B cell (primary cell): ENCODE results near the gene RAPGEF6. TPM values are rescaled to one million over a fixed set of nuclear protein-coding genes. Genes with fewer than 3 reads are reported as not detected.
A peak's percentile ranks its signal among the peaks of the same experiment; 100 is the strongest.

ENCODE experiments used
- ATAC-seq: fragments of 200-7000 bp; cut with Tn5 transposase; one replicate; pipeline ENCODE4 v1.10.0; 2021; ENCODE audit warnings: low read depth, mild to moderate bottlenecking, moderate number of reproducible peaks, moderate library complexity
- CTCF ChIA-PET: fragments of 350-600 bp; sonication (Branson Sonifier 250); formaldehyde crosslinking; loops from one replicate; lab custom pipeline; 2021; ENCODE audit warnings: antibody characterized with exemption, inconsistent platforms; lab: Charles Lee
- POLR2A ChIA-PET: fragments of 350-600 bp; sonication (Branson Sonifier 250); formaldehyde crosslinking; loops from one replicate; lab custom pipeline; 2021; ENCODE audit warnings: antibody characterized with exemption; lab: Charles Lee
- DNase-seq: peaks from one replicate; pipeline ENCODE4 v3.0.0; 2013
- H2AFZ ChIP-seq: 2 replicates; pipeline ENCODE4 v1.6.1; 2012; ENCODE audit warnings: mild to moderate bottlenecking, low read depth, low read length; ENCODE audit not compliant: insufficient read depth, poor library complexity, severe bottlenecking
- H3K27ac ChIP-seq, 2 donors: 1 replicate in 1 of 2; 2 replicates in 1 of 2; pipeline ENCODE4 v1.5.1; 2012 to 2013; ENCODE audit warnings: low read length in 2 of 2, mild to moderate bottlenecking in 2 of 2, moderate library complexity in 1 of 2
- H3K27me3 ChIP-seq, 4 experiments: fragments of 200-600 bp in 1 of 4; sonication (generic) in 1 of 4; replicated peaks in 1 of 4; 1 replicate in 2 of 4; 2 replicates in 2 of 4; pipeline versions ENCODE4 v1.6.1 to v1.7.0; 2013 to 2016; ENCODE audit warnings: low read length in 3 of 4, mild to moderate bottlenecking in 2 of 4, mixed read lengths in 1 of 4, moderate library complexity in 1 of 4; ENCODE audit not compliant: insufficient read depth in 4 of 4, control insufficient read depth in 3 of 4; ENCODE audit errors: control extremely low read depth in 1 of 4
- H3K36me3 ChIP-seq, 2 experiments: replicated peaks in 1 of 2; 1 replicate in 1 of 2; 2 replicates in 1 of 2; pipeline versions ENCODE4 v1.6.1 to v1.7.1; 2013; ENCODE audit warnings: low read length in 1 of 2; ENCODE audit not compliant: insufficient read depth in 2 of 2, control insufficient read depth in 1 of 2; ENCODE audit errors: control extremely low read depth in 1 of 2, extremely low read depth in 1 of 2
- H3K4me1 ChIP-seq, 2 donors: fragments of 200-600 bp in 1 of 2; sonication (generic) in 1 of 2; 1 replicate in 1 of 2; 2 replicates in 1 of 2; pipeline versions ENCODE4 v1.5.1 to v1.6.1; 2013 to 2017; ENCODE audit warnings: low read length in 2 of 2; ENCODE audit not compliant: control insufficient read depth in 2 of 2, insufficient read depth in 2 of 2
- H3K4me2 ChIP-seq: replicated peaks from 2 replicates; pipeline ENCODE3; 2012; ENCODE audit warnings: mild to moderate bottlenecking, low read depth, low read length; ENCODE audit not compliant: poor library complexity, severe bottlenecking
- H3K4me3 ChIP-seq, 5 experiments: fragments of 200-600 bp in 1 of 5; sonication (generic) in 1 of 5; 1 replicate in 3 of 5; 2 replicates in 2 of 5; pipeline versions ENCODE4 v1.5.1 to v1.7.0; 2011 to 2016; ENCODE audit warnings: low read length in 4 of 5, mild to moderate bottlenecking in 4 of 5, low read depth in 2 of 5, control low read depth in 1 of 5, moderate library complexity in 1 of 5; ENCODE audit not compliant: insufficient read depth in 1 of 5; ENCODE audit errors: control extremely low read depth in 1 of 5, extremely low read depth in 1 of 5
- H3K79me2 ChIP-seq: fragments of 200-600 bp; sonication (generic); one replicate; pipeline ENCODE4 v1.6.0; 2016; ENCODE audit warnings: low read length; ENCODE audit not compliant: control insufficient read depth, insufficient read depth
- H3K9ac ChIP-seq: fragments of 200-600 bp; sonication (generic); 2 replicates; pipeline ENCODE4 v1.6.1; 2017; ENCODE audit warnings: mild to moderate bottlenecking, low read length, moderate library complexity
- H3K9me3 ChIP-seq, 3 donors: one replicate each; pipeline versions ENCODE4 v1.6.1 to v1.7.1; 2013; ENCODE audit warnings: low read length in 2 of 3; ENCODE audit not compliant: control insufficient read depth in 2 of 3, insufficient read depth in 1 of 3; ENCODE audit errors: control extremely low read depth in 1 of 3
- H4K20me1 ChIP-seq: 2 replicates; pipeline ENCODE4 v1.6.0; 2012; ENCODE audit warnings: mild to moderate bottlenecking, low read length; ENCODE audit not compliant: insufficient read depth, control insufficient read depth, poor library complexity, severe bottlenecking
- H3K27ac Mint-ChIP-seq: one replicate; pipeline ENCODE4 v1.8.0; 2021; ENCODE audit warnings: mixed read lengths
- H3K27me3 Mint-ChIP-seq: one replicate; pipeline ENCODE4 v1.8.0; 2021; ENCODE audit warnings: mixed read lengths
- H3K4me1 Mint-ChIP-seq: one replicate; pipeline ENCODE4 v1.8.0; 2021; ENCODE audit warnings: mixed read lengths
- H3K4me3 Mint-ChIP-seq: one replicate; pipeline ENCODE4 v1.8.0; 2021; ENCODE audit warnings: mixed read lengths
- H3K9me3 Mint-ChIP-seq: one replicate; pipeline ENCODE4 v1.8.0; 2022; ENCODE audit warnings: mixed read lengths; ENCODE audit not compliant: insufficient read depth
- CTCF ChIP-seq: fragments of 200-600 bp; IDR thresholded peaks from one replicate; pipeline ENCODE4 v1.8.0; 2022; ENCODE audit warnings: antibody characterized with exemption, mild to moderate bottlenecking
- EZH2 ChIP-seq: IDR thresholded peaks from 2 replicates; pipeline ENCODE4 v1.6.1; 2012; ENCODE audit warnings: borderline replicate concordance, low read depth, mild to moderate bottlenecking, moderate library complexity, low read length; ENCODE audit not compliant: insufficient read depth, poor library complexity, severe bottlenecking
- whole genome bisulfite sequencing: methylation state at CpG from one replicate; pipeline ENCODE4 v1.1.5; 2013; ENCODE audit warnings: missing lambda C conversion rate; ENCODE audit not compliant: insufficient coverage; 5-methylcytosine and 5-hydroxymethylcytosine counted together
- intact Hi-C: fragments of 100-400 bp; cut with micrococcal nuclease; formaldehyde crosslinking; loops from one replicate; pipeline ENCODE4 v1.10.0; 2022
- polyA plus RNA-seq: library from polyadenylated mRNA; depleted of rRNA; stranded (reverse); fragments of >200 nt; gene quantifications from 2 replicates; pipeline ENCODE4 v1.2.3, GENCODE V29; 2012
- total RNA-seq, 2 donors: library from RNA; stranded (reverse); fragments of 120-200 nt in 1 of 2; gene quantifications; 1 replicate in 1 of 2; 2 replicates in 1 of 2; pipeline versions ENCODE4 v1.2.3 to v1.2.4, GENCODE V29; 2013 to 2022

The RAPGEF6 gene
- total and polyA plus RNA-seq, 2 donors (not counting 1 experiment from before 2014, with no cell fraction given): 9.8 to 56.2 TPM

DNA sequence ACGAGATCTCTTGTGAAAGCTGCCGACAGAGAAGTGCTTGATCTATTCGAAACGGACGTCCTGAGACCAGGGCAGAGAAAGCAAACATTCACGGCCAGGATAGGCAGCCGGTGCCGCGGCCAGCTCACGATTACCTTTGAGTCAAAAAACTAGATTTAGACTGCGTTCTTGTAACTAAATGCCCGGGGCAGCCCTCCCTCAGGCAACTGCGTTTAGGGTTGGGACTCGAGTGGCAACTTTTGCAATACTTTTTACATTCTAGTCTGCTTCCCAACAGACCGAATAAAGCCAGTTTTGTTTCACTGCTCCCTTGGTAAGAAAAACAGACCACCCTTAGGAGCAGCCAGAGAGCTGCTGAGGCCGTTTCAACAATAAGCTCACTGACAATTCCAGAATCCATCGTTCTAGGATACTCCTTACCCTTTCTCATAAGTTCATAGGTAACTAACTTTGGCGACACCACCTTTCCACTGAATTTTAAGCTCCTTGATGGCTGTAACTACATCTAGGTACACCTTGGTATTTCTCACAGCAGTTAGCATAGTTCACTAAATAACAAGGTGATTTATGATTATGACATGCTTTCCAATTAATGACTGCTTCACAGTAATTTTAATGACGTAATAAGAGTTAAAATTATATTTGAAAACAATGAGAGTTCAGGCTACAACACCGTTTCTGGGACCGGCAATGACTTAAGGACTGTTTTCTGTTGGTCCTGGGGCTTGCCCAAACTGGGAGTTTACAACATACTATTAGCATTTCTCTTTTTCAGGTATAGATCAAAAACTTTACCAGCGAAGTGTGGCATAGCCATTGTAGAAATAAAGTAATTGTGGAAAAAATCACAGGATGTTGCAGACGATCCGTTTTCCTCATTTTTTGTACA lies 899 bp upstream of the RAPGEF6 start:
- Histone ChIP-seq H2AFZ (peak overlapping the region; percentile 67), H4K20me1 (peaks cover 13% of the 10 kb centered on the region), H3K27me3 (no peaks in the 10 kb centered on the region), H3K27ac (peak overlapping the region; percentile 91 to 99), H3K4me2 (peak overlapping the region; percentile 82), H3K79me2 (peaks cover 44% of the 10 kb centered on the region), H3K4me1 (peaks cover 49% of the 10 kb centered on the region in 2 donors), H3K4me3 (peak overlapping the region; percentile 54 to 91 (median 86)), H3K36me3 (peaks cover 0 to 7% of the 10 kb centered on the region in 2 experiments), H3K9ac (peak overlapping the region; percentile 95), H3K9me3 (no peaks in the 10 kb centered on the region)
- no peaks in the 10 kb centered on the region for H3K27me3 Mint-ChIP-seq
- H3K27ac Mint-ChIP-seq: peak overlapping the region; percentile 99
- peak overlapping the region; percentile 95 for H3K4me3 Mint-ChIP-seq
- DNase-seq (no peak), ATAC-seq (no peak)
- H3K9me3 Mint-ChIP-seq: no peaks in the 10 kb centered on the region
- H3K4me1 Mint-ChIP-seq: peaks cover 47% of the 10 kb centered on the region
- POLR2A ChIA-PET: interaction anchor here (0.6 to 1.8 kb wide), 6 partner anchors 11 to 161 kb away, joined by 3 to 22 read pairs (median 4); partner anchors contain the start of gene FNIP1
- CTCF ChIA-PET: interaction anchor here (1.0 to 1.4 kb wide), 4 partner anchors 9 to 47 kb away, joined by 3 to 13 read pairs (median 6); no protein-coding TSS in a partner anchor
- under 1% methylated on average over 17 of the region's 24 CpGs for WGBS
- TF ChIP-seq EZH2 (no peak), CTCF (no peak)
- intact Hi-C loops: loop anchor here (1.0 to 10.0 kb wide), 9 partner anchors 11 to 859 kb away; partner anchors contain the start of genes FNIP1, HINT1 and IRF1
